ENCODE data around the gene LUC7L.
"Not testable (repeated sequence)": the region's sequence is repeated elsewhere in the genome, so short reads cannot be mapped to it uniquely, and the experiment has no call there.

The LUC7L gene, protein sequence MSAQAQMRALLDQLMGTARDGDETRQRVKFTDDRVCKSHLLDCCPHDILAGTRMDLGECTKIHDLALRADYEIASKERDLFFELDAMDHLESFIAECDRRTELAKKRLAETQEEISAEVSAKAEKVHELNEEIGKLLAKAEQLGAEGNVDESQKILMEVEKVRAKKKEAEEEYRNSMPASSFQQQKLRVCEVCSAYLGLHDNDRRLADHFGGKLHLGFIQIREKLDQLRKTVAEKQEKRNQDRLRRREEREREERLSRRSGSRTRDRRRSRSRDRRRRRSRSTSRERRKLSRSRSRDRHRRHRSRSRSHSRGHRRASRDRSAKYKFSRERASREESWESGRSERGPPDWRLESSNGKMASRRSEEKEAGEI

DNA sequence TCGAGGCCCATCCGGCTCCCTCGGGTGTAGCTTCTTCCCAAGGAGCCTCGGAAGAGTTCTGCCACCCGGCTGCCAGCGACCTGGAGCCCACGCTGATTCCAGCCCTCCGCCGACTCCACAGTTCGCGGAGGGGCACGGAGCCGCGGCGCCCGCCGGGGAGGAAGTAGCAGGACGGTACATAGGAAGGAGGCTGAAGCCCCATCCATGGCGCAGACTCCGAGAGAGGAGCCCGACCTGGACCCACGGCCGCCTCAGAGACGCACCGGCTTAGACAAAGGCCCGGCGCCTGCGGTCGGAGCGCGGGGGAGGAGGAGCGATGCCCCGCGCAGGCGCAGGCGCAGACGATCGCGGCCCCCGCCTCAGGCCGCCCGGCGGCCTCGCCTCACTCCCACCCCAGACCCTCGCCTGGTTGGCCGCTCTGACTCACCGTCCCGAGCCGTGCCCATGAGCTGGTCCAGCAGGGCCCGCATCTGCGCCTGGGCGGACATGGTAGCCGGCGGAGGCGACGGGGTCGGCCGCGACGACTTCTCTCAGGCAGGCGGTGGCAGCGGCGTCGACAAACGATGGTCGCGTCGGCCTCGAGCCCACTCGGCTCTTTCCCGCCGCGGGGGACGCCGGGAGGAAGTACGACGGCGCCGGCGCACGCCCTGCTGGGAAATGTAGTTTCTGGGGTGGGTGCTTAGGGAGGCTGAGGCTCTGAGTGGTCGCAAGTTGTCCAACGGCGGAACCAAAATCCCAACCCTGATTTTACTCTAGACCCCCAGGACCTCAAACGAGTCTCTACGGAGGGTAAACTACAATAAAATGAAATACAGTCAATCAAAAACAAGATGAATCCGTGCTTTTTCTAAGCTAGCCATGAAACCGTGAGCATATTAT, at the start of gene LUC7L:
Gene LUC7L, minus strand, starts transcription at position 598 of the 879 bp plus-strand sequence. Its CDS starts 110 bp downstream, at position 488.
- peak; percentile 88 for DNase-seq

DNA sequence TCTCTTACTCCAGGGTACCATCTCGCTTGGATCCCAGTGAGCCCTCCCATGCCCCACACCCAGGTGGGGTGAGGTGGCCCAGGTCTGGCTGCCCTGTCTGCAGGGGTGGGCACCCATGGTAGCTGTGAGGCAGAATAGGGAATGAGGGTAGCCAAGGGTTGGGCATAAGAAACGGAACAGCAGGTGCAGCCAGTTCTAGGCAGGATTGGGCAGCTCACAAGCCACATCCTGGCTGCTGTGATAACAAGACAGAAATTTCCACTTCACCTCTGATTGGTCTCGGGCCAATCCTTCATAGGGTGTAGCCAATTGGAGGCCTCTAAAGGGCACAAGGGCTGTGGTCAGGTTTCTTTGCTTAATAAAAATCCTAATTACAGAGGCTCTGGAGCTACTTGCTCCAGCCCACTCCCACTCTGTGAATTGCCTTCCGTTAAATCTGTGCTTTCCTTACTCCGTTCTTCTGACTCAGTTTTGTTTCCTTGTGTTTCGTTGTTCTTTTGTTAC, 49.7 kb upstream of the LUC7L start:
- no peak for DNase-seq

DNA sequence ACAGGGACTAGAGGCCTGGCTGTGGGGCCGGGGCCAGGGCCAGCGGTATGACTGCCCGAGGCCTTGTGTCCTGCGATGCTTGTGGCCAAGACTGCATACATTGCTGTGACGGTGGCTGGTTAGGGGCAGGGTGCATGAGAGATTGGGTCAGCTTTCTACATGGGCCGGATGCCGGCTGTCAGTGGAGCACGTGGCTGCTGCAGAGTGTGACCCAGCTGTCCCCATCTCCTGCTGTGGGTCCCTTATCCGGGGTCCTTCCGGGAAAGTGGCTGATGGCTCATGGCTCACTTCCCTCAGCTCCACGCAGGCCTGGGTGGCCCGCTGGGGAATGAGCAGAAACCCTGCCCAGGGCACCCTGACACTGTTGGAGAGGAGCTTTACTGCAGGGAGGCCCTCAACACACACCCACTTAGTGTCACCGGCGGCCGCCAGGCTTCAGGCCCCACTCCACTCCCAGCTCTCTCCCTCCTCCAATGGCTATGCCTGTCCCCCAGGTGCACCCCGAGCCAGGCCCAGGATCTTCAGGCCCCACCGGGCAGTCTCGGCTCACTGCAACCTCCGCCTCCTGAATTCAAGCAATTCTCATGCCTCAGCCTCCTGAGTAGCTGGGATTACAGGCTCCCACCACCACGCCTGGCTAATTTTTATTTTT, 47.3 kb upstream of the LUC7L start:
- no peak for DNase-seq

DNA sequence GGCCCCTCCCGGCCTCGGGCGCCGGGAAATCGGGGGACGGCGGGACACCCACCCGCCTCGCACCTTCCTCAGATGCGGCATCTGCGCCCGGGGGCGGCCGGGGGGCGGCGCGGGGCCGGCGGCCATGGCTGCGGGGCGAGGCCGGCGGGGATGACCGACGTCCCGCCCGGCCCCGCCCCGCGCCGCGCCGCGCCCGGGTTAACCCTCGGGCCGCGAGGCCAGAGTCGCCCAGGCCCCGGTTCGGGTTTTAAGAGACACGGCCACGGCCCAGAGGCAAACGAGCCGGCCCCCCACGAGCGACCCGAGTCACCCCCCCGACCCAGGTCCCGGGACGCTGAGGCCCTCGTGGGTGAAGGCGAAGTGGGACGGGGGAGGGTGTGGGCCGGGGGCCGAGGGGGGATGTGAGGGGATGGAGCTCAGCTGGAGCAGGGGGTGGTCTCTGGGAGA, 46.6 kb upstream of the LUC7L start, which contains the start of gene RGS11:
Gene RGS11, minus strand, starts transcription at position 159 of the 447 bp plus-strand sequence. Its CDS starts 33 bp downstream, at position 126.
- DNase-seq = no peak

DNA sequence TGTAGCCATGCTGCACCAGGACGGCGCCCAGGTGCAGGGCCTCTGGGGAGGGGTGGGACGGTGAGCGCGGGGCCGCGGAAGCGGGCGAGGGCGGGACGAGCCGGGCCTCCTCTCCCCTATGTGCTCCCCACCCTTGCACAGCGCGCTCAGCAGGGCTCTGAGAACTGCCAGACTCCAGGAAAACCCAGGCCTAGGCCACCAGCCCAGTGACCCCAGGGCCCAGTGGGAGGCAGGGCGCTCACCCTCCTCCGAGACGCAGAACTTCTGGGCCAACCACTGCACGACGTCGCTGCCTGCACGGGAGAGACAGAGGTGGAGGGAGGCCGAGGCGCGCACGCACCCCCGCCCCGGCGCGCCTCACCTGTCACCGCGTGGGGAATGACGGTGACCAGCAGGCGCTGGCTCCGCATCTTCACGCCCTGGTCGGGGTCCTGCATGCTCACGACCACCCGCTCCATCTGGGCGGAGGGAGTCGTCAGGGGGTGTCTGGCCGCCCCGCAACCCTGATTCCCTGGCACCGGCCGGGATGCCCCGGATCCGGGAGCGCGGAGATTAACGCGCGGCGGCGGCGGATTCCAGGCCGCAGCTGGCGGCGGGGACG, 45.9 kb upstream of the LUC7L start:
- DNase-seq = no peak

DNA sequence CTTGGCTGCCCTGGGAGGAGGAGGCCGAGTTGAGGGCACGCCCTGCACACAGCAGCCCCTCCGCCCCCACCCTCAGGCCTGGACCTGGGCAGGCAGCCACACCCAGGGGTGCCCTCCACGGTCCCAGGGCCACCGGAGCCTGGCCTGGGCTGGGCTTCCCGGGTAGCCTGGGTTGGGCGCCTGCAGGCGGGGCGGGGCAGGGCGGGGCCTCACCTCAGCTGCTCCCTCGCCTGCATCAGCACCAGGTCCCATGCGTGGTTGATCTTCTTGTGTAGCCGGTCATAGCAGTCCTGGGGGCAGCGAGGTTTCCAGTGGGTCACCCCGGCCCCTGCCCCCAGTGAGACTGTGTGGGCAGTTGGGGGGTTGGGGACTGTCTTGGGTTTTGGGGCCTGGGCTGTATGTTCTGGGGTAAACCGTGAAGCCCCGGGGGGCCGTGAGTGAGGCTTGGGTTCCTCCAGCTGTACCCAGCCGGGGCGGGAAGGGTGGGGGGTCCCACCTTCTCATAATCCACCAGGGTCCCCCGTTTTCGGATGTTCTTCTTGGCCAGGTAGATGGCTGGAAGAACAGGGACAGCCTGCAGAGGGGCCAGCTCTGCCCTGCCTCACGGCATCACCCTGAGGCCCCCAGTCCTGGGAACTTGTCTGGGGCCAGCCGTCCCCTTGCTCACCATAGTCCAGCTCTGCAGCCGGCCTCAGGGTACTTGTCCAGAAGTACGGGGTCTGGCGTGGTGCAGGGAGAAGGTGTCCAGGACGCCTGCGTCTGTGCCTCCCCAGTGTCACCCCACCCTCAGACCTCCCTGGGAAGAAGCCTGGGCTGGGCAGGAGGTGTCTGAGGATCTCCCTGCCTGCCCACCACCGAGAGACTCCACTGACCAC, 44.5 kb upstream of the LUC7L start:
- DNase-seq = no peak

DNA sequence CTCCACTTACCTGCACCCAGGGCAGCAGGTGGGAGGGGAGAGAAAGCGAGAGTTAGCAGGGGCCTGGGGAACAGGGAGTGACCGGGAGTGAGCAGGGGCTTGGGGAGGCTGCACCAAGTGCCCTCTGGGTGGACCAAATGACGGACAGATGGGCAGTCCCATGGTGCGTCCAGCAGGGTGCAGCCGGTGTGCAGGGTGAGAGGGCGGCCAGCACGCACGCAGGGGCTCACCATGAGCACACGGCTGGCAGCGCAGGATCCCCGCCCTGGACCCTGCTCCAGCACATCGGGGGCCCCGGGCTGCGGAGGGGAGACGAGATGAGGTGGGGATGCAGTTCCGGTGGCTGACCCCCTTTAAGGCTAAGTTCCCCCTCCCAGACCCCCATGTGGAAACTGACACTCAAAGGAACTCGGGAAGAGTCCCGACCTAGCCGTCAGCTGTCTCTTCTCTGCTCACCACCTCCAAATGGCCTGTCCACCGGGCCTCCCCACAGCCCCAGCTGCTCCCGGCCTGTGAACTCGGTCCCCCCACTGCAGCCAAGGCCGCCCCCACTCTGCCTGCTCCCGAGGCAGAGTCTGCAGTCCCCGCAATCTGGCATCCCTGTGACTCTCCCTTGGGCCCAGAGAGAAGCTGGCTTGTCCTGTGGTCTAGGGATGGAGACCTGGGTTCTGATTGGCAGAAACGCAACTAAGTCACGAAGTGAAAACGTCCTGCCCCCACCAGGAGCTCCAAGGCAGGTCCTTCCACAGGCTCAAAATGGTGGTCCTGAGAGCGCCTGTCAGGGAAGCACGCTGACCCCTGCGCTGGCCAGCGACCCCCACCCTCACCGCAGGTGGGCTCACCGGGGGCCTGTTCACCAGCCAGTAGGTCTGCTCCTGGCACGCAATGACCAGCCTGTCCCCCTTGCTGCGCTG, 43.6 kb upstream of the LUC7L start:
- DNase-seq = no peak

DNA sequence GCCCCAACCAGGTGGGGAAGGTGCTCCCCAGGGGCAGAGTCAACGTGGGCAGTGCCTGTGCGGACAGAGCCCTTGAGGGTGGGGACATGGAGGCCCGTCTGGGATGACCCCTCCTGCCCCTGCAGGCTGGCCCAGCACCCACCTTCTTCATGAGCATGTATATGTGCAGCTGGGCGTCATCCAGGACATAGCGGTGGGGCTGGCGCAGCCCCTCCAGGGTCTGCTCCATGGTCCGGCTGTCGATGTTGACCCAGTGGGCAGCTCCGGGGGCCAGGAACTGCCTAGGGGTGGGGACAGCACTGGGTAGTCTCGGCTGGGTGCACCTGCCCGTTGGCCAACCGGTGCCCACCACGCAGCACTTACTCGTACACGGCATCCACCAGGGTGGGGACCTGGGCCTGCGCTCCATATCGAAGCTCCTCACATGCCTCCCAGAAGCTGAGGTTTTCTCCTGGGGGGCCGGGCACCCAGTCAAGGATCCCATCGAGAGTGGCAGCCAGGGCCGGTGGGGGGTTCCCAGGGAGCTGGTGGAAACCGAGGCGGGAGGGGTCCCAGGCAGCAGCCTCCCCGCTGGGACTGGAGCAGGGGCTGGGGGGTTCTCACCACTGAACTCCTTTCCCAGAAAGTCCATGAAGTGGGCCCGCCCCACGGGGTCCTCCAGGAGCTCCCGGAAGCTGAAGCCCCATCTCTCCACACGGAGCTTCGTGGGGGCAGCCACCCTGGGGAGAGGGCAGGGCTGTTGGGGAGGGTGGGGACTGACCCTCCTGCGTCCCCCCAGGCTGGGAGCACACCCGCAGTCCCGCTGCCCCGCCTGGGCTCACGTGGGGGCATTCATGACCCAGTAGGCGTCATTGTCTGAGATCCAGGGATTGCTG, 41.4 kb upstream of the LUC7L start:
- DNase-seq = no peak

DNA sequence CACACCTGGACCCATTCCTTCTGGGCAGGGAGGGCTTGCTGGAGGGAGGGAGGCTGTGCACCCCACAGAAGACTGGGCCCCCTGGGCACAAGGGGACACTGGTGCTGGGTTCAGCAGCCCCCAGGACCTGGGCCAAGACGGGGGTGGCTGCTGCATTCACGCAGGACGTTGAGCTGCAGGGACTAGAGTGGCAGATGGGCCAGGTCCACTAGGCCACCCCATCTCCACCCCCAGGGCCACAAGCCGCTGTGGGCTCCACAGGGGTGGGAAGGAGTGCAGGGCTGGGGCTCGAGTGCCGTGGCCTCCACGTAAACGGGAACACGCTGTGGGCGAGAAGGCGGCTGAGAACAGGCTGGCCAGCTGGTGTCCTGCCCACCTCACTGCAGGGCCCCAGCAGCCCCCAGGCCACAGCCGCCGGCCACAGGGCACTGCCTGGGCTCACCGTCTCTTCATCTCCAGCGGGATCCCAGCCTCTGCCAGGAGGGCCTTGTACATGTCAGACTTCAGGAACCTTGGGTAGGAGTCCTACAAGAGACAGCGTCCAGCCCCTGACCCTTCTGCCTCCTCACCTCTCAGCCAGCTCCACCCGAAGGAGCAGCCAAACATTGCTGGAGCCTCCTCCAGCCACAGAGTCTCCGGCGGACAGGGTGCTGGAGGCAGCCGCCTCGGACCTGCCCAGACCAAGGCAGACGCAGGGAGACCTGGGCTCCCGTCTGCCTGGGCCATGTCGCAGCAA, 40.0 kb upstream of the LUC7L start:
- no peak for DNase-seq

DNA sequence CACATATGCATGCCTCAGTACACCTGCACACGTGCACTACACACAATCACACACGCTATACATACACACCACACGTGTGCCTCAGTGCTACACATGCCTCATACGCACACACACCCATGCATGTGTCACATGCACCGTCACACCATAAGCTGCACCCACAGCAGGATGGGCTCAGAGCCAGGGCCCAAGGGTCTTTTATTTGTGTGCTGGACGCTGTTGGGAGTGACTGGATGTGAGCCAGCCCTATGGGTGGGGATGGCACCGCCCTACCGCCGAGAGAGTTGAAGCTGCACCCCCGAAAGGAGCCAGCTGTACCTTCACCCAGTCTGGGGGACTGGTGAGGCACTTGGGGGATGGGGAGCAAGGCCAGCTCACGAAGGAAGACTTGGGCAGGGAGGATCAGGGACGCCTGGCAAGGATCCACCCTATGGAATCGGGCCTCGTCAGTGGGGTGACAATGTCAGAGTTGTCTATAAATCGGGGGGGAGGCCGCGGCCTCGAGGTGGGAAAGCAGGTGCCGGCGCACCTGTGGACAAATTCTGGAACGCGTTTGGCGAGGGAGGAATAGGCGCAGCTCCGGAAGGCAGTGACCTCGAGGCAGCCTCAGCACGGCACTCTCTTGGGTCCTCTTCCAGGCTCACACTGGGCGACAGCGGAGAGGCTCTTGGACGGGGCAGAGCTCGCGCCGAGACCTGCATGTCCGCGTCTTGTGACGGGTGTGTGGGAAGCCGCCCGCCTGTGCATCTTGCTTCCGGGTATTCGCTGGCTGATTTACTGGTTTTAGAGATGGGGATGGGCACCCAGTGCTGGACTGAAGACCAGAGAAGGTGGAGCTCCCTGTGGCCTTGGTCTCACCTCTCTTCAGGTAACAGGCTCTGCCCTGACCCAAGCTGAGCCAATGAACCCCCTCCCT, 39.1 kb upstream of the LUC7L start:
- no peak for DNase-seq

DNA sequence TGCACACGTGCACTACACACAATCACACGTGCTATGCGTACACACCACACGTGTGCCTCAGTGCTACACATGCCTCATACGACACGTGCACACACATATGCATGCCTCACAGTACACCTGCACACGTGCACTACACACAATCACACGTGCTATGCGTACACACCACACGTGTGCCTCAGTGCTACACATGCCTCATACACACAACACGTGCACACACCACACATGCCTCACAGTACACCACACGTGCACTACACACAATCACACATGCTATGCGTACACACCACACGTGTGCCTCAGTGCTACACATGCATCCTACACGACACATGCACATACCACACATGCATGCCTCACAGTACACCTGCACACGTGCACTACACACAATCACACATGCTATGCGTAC, 38.3 kb upstream of the LUC7L start:
- DNase-seq = not testable (repeated sequence)

DNA sequence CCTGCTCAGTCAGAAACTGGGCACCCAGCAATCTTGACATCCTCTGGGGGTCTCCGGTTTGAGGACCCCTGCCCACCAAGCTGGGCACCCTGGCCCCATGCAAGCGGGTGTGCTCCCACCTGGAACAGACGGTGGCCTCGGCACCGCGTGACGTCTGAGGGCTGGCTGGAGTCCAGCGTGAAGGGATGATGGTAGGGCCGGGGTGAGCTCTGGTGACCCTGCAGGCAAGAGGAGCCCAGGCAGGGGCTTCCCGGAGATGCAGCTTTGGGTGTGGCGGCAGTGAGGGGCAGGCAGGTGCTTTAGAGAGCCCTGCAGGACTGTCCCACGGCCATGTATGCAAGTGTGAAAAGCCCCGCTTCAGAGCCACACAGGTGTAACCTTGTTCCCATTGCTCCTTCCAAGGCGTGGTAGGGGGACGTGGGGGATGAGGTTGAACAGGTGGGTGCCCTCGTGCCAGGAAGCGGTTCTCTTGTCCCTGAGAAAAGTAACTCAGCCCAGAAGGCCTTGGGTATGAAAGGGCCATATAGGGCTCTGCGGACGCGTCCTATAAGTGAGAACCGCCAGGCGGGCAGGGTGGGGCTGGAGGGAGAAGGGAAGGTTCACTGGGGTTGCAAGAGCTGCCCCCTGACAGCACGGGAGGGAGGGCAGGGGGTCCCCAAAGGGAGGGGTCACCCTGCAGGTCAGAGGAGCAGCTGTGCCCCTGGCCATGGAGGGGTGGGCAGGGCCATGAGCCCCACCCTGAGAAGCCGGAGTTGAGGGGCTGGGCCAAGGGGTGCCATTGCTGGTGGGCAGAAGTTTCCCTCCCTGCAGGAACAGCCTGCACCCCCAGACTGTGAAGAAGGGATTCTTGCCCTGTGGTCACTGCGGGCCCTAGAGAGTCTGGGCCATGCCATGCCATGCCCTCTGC, 37.3 kb upstream of the LUC7L start:
- DNase-seq = no peak

DNA sequence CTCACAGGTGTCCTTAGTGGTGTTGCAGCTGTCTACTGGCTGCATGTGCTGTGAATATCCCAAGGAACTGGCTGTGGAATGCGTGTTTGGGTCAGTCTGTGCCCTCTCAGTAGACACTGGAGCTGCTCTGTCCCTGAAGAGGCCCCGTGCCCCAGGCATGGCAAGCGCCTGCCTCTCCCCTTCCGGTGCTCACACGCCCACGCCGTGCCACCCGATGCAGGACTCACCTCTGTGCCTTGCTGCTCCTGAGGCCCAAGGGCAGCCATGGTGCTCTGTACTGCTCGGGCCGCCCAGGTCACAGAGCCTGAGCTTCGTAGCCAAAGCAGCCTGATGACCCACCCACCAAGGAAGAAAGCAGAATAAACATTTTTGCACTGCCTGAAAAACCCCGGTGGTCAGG, 36.5 kb upstream of the LUC7L start:
- no peak for DNase-seq

DNA sequence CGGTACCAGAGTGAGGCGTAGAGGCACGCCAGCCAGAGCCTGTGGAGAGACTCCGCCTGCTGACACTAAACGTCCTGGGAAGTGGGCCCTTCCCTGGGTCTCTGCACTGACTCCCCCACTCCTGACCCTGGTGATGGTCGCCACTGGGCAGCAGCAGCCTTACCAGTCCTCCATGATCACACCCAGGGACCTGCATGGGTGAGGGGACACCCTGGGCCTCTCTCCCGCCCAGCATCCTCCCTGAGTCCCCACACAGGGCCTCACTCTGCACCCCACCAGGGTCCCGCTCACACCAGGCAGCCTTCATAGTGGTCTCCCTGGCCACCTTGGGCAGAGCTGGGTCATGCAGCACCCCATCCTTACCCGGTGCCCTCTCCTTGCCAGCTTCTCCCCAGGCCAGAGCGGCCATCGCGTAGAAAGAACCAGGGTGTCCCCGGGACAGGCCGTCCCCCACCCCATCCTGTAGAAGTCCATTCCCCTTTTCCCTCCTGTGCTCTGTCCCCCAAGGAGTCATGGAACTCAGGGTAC, 35.8 kb upstream of the LUC7L start:
- no peak for DNase-seq

DNA sequence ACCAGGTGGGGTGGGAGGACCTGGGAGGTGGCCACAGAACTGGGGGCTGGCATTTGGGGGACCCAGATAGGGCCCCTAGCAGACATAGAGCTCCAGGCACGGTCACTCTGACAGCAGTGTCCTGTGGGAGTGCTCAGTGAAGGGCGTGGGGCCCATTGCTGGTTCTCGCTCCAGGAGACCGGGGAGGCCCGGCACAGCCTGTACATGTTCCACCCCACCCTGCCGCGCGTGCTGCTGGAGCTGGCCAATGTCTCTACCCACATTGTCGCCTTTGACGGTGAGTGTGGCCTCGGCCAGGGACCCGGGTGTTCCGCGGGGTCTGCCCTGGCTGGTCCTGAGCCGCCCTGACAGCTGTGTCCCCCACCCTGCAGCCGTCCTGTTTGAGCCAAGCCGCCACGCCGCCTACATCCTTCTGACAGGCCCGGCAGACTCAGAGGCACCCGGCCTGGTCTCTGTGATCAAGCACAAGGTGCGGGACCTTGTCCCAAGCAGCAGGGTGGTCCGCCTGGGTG, 35.2 kb upstream of the LUC7L start:
- no peak for DNase-seq

DNA sequence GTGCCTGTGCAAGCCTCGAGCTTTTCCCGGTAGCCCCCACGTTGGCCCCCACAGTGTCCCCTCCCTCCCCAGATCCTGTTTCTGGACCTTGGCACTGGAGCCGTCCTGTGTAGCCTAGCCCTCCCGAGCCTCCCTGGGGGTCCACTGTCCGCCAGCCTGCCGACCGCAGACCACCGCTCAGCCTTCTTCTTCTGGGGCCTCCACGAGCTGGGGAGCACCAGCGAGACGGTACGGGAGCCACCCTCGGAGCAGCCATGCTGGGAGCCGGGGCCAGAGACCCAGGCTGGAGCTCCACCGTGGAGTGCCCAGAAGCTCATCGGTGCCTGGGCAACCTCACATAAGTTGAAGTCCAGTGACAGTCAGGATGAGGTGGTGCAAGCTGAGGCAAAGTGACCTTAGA, 34.7 kb upstream of the LUC7L start:
- no peak for DNase-seq
